ENCODE measurements around the gene CIITA.

Gene CIITA

DNA sequence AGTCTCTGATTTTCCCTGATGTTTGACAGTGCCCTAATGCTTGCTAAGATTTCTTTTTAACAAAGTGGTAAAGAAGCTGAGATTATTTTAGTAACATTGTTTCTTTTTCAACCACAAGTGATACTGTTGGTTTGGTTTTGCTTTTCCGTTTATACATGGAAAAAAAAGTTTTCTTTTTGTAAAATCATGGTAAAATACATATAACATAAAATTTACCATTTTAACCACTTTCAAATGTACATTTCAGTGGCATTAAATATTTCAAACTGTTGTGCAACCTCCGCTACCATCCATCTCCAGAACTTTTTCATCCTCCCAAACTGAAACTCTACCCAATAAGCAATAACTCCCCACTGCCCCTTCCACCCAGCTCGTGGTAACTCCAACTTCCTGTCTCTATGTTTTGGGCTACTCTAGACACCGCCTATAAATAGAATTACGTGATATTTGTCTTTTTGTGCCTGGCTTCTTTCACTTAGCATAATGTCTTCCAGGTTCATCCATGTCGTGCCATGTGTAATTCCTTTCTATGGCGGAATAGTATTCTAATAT lies 4.6 kb downstream of the CIITA start:
- no peak for DNase-seq

DNA sequence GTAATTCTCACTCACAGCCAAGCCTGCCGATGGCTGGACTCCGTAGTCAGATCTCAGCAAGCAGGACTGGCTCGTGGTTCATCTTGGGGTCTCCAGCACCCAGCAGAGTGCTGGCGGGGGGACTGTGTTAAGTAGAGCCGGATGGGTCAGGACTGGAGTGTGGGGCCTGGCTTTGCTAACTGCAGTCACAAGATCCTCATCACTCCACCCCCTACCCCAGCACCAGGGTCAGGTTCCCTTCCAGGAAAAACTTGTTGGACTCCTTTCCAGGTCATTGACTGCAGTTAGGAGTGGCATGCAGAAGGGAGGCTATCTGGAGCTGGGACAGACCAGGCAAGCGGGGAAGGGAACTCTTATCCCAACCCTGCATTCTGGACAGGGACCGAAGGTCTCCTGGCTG lies 6.0 kb downstream of the CIITA start:
- DNase-seq = no peak

DNA sequence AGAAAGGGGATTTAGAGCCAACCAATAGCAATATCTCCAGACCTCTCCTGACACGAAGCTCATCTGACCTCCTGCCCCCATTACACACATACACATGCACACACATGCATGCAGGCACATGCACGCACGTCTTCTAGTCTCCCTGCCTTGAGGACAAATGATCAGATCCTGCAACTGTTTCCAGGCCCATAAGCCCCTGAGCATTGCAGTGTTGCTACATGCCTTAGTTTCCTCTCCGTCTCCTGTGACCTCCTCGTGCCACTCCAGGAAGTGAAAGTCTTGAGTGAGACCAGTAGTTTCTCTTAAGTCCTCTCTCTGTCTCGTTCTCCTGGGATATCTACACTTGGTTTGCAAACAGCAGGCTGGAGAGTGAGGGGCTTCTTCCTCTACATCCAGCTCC lies 8.2 kb downstream of the CIITA start:
- no peak for DNase-seq

DNA sequence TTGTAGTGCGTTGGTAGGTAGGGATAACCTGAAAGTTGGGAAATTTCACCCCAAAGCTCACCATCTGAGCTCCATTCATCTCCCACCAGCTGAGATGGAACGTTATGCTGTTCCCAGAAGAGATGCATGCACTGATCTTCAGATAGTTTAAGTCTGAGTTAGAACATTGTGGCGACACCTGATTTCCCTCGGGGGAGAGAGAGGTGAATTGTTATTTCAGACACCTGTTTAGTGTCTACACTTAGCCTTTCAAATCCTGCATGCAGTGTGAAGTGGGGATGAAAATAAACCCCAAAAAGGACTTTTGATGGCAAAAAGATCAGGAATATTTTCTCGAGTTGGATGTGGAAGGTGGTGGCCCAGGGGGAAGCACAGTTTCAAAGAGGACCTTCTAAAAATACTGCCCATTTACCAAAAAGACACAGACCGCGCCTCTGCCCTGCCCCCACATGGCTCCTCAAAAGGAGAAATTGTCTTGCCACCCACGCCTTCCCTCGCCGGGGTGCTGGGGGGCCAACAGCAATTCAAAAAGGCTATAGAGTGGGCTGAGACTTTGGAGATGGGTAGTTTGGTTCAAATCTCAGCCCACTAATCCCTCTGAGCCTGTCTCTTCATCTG lies 11.4 kb downstream of the CIITA start:
- no peak for DNase-seq

DNA sequence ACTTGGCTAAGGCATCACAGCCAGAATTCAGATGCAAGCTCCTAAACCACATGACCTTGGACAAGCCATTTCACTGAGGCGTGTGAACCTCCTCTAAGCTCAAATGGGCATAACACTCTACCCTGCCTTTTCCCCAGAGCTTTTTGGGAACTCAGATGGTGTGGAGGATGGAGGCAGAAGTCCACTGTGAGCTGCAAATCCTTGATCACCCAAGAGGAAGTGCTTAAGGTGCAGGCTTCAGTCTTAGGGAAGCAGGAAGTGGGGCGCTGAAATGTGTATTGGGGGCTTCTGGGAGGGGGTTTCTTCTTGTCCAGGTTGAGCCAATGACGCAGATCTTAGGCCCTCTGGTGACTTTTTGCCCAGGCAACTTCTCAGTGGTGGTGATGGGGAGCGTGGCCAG lies 12.9 kb downstream of the CIITA start:
- no peak for DNase-seq

DNA sequence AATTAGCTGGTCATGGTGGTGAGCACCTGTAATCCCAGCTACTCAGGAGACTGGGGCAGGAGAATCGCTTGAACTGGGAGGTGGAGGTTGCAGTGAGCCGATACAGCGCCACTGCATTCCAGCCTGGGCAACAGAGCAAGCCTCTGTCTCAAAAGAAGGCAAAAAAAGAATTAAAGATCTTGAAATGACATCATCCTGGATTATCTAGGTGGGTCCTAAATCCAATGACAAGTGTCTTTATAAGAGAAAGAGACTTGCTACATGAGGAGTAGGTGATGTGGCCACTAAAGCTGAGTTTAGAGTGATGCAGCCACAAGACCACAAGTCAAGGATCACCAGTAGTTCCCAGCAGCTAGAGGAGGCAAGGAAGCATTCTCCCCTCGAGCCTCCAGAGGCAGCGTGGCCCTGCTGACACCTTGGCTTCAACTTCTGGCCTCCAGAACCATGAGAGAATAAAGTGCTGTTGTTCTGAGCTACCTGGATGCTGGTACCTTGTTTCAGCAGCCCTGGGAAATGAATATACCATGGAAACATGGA lies 15.8 kb downstream of the CIITA start:
- DNase-seq = no peak

DNA sequence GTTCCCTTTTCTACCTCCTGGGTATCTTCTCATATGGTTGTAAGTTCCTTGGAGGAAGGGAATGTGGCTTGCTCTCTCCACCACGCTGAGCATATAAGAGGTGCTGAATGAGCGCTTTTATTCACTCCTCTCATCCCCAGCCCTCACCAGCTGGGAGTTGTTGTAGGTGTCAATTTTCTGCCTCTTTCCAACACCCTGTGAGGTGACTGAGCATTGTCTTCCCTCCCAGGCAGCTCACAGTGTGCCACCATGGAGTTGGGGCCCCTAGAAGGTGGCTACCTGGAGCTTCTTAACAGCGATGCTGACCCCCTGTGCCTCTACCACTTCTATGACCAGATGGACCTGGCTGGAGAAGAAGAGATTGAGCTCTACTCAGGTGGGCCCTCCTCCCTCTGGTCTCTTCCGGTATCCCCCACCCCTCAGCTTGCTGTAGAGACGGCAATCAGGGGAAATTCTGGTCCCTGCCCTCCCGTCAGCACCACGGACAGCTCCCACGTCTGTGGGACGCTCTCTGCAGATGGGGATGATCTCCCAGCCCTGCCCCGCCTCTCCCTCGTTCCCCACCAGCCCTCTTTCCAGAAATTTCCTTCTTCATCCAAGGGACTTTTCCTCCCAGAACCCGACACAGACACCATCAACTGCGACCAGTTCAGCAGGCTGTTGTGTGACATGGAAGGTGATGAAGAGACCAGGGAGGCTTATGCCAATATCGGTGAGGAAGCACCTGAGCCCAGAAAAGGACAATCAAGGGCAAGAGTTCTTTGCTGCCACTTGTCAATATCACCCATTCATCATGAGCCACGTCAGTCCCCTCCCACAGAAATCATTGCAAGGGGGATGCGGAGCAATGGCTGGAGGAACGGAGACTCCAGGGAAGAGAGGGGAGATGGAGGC lies 18.3 kb downstream of the CIITA start:
- DNase-seq = peak; percentile 83

DNA sequence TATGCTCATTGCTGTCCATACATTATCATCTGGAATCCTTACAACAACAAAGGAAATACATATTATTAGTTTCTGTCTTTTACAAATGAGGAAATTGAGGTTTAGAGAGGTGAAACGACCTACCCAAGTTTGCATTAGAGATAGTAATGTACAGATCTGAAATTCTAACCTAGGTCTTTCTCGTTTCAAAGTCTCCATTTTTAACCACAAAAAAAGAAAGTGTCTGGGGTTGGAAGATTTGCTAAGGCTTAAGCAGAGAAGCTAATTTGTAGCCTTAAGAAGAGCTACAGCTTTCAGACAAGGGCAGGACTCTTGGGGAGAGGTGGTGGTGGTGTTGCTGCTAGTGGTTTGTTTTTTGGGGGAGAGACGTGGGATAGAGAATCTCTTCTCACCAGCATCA lies 19.2 kb downstream of the CIITA start:
- no peak for DNase-seq

DNA sequence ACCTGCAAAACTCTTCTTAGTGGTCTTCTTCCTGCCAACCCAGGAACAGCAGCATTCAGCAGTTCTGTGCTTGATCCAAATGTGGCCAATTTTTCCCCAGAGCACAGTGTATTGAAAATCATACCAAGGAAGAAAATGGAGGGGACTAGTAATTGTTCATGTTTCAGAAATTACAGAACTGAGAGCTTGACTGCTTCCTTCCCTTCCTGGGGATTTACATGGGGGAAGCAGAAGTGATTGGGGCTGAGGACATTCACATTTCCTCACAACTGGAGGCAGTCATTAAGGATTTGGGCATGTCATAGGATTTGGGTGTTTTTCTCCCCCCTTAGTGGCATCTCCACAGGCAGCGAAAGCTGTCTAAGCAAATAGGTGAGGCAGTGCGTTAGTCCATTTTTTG lies 19.7 kb downstream of the CIITA start:
- DNase-seq = no peak

DNA sequence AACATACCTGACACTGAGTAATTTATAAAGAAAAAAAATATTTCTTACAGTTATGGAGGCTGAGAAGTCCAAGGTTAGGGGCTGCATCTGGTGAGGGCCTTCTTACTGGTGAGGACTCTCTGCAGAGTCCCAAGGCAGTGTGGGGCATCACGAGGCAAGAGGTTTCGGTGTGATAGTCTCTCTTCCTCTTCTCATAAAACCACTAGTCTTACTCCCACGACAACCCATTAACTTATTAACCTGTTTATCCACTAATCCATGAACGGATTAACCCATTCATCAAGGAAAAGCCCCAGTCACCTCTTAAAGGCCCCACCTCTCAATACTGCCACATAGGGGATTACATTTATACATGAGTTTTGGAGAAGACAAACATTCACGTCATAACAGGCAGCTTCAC lies 20.1 kb downstream of the CIITA start:
- DNase-seq = no peak

DNA sequence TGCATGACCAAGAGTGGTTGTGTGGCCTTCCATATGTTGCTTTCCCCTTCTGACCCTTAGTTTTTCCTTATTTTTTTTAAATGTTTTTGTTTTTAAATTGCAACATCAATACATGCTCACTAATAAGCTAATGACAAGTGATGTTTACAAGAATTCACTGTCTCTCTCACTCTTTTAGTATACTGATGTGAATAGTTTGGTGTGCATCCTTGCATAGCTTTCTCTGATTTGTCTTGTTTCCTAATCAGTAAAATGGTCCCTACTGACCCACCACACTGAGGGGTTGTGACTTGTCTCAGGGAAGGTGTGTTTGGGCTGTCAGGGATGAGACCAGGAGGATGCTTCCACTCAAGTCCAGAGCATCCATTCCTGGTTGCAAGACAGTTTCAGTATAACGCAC lies 26.0 kb downstream of the CIITA start:
- no peak for DNase-seq

DNA sequence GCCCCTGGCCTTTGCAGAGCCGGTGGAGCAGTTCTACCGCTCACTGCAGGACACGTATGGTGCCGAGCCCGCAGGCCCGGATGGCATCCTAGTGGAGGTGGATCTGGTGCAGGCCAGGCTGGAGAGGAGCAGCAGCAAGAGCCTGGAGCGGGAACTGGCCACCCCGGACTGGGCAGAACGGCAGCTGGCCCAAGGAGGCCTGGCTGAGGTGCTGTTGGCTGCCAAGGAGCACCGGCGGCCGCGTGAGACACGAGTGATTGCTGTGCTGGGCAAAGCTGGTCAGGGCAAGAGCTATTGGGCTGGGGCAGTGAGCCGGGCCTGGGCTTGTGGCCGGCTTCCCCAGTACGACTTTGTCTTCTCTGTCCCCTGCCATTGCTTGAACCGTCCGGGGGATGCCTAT lies 29.5 kb downstream of the CIITA start:
- DNase-seq = no peak

DNA sequence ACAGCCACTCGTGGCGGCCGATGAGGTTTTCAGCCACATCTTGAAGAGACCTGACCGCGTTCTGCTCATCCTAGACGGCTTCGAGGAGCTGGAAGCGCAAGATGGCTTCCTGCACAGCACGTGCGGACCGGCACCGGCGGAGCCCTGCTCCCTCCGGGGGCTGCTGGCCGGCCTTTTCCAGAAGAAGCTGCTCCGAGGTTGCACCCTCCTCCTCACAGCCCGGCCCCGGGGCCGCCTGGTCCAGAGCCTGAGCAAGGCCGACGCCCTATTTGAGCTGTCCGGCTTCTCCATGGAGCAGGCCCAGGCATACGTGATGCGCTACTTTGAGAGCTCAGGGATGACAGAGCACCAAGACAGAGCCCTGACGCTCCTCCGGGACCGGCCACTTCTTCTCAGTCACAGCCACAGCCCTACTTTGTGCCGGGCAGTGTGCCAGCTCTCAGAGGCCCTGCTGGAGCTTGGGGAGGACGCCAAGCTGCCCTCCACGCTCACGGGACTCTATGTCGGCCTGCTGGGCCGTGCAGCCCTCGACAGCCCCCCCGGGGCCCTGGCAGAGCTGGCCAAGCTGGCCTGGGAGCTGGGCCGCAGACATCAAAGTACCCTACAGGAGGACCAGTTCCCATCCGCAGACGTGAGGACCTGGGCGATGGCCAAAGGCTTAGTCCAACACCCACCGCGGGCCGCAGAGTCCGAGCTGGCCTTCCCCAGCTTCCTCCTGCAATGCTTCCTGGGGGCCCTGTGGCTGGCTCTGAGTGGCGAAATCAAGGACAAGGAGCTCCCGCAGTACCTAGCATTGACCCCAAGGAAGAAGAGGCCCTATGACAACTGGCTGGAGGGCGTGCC lies 30.1 kb downstream of the CIITA start:
- no peak for DNase-seq

DNA sequence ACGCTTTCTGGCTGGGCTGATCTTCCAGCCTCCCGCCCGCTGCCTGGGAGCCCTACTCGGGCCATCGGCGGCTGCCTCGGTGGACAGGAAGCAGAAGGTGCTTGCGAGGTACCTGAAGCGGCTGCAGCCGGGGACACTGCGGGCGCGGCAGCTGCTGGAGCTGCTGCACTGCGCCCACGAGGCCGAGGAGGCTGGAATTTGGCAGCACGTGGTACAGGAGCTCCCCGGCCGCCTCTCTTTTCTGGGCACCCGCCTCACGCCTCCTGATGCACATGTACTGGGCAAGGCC lies 30.7 kb downstream of the CIITA start:
- no peak for DNase-seq

DNA sequence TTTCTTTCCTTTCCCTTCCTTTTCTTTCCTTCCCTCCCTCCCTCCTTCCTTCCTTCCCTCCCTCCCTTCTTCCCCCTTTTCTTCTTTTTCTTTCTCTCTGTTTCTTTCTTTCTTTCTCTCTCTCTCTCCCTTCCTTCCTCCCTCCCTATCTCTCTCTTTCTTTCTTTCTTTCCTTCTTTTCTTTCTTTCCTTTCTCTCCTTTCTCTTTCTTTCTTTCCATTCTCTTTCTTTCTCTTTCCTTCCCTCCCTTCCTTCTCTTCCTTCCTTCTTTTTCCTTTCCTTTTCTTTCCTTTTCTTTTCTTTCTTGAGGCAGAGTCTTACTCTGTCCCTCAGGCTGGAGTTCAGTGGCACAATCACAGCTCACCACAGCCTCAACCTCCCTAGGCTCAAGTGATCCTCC lies 34.3 kb downstream of the CIITA start:
- DNase-seq = no peak

DNA sequence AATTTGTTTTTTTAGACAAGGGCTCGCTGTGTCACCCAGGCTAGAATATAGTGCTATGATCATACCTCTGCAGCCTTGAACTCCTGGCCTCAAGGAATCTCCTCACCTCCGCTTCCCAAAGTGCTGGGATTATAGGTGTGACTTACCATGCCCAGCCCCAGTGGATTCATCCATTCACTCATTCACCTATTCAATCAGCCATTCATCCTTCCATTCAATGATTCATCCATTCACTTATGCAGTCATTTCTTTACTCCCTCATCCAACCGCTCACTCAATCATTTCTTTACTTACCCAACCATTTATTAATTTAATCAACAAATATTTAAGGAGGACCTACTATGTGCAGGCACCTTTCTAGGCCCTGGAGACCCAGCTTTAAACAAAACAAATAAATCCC lies 39.5 kb downstream of the CIITA start:
- DNase-seq = no peak

DNA sequence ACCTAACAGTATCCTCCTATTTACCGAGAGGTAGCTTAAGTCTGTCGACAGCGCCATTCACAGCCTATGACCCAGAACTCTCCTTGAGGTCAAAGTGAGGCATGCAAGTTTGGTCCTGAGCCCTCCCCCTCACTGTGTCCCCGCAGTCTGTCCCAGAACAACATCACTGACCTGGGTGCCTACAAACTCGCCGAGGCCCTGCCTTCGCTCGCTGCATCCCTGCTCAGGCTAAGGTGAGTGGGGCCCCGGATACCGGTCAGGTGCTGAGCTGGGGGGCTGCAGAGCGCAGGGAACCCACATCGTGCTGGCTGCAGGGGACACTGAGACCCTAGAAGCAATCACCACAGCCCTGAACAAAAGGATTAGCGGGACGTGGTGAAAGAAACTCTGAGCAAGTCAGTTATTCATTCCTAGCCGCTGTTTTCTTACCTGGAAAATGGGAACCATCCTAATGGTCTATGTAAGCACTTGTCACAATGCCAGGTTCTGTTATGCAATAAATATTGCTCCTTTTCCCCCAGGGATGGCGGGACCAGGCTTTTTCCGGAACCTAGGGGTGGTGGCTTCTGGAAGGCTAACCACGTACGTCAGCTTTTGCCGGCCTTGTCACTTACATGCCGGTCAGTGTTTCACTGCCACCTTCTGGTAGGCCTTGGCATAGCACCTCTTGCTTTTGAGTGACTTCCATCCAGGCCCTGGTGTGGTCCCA lies 41.4 kb downstream of the CIITA start:
- peak; percentile 93 for DNase-seq

DNA sequence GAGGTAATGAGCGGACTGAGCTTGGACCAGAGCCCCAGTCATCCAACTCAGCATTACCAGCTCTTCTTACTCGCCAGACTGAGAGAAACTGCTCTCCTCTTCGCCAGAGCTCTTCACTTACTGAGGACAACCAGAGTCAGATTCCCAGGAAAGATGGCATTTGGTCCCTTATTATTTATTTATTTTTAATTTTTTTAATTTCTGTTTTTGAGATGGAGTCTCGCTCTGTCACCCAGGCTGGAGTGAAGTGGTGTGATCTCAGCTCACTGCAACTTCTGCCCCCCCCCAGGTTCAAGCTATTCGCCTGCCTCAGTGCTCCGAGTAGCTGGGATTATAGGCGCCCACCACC lies 42.0 kb downstream of the CIITA start:
- DNase-seq = no peak

DNA sequence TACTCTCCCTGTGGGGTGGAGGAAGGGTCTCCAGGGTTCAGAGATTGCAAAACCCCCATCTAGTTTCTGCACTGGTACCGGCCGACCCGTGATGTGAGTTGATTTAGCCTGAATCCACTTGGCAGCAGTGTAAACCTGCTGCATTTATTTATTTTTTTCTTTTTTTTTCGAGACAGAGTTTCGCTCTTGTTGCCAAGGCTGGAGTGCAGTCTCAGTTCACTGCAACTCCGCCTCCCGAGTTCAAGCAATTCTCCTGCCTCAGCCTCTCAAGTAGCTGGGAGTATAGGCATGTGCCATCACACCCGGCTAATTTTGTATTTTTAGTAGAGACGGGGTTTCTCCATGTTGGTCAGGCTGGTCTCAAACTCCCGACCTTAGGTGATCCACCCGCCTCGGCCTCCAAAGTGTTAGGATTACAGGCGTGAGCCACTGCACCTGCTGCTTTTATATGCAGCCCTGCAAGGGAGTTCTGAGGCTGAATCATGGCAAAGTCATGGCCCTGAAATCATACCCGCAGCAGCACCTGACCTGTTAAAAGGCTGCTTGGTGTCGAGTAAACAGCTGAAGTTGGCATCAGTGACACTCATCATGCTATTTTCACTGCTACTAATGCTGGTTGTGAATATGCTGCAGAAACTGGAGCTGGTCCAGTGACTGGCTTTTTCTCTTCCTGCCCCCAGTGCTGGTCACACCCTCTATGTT lies 43.9 kb downstream of the CIITA start:
- DNase-seq = no peak

DNA sequence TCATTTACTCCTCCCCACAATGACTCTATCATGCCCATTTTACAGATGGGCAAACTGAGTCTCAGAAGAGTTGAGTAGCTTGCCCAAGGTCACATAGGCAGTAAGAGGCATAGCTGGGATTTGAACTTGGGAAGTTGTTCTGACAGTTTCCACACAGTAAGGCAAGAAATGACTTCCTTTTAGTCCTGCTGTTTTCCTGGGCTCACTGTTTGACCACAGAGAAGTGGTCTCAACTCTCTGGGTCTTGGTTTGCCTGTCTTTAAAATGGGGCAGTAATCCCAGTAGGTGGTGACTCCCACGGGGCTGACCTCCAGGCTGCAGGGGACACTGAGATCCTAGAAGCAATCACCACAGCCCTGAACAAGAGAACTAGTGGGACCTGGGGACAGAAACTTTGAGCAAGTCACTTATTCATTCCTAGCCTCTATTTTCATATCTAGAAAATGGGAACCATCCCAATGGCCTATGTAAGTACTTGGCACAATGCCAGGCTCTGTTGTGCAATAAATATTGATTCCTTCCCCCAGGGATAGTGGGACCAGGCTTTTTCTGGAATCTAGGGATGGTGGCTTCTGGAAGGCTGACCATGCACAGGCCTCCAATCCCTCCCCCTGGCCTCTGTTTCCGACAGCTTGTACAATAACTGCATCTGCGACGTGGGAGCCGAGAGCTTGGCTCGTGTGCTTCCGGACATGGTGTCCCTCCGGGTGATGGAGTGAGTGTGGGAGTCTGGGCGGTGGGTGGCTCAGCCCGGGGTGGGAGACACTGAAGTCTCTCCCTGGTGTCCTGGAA lies 44.7 kb downstream of the CIITA start:
- no peak for DNase-seq

All from right forelimb (tissue), 1 donor.